DMS153 treated with DMSO at 0.1 percent for 48 hours (cell line): ENCODE results near the gene ZBTB32.

ENCODE experiments used
- DNase-seq: peaks from one replicate; lab custom pipeline; 2025; ENCODE audit not compliant: unreplicated experiment; lab: John Stamatoyannopoulos, UW

Gene ZBTB32

DNA sequence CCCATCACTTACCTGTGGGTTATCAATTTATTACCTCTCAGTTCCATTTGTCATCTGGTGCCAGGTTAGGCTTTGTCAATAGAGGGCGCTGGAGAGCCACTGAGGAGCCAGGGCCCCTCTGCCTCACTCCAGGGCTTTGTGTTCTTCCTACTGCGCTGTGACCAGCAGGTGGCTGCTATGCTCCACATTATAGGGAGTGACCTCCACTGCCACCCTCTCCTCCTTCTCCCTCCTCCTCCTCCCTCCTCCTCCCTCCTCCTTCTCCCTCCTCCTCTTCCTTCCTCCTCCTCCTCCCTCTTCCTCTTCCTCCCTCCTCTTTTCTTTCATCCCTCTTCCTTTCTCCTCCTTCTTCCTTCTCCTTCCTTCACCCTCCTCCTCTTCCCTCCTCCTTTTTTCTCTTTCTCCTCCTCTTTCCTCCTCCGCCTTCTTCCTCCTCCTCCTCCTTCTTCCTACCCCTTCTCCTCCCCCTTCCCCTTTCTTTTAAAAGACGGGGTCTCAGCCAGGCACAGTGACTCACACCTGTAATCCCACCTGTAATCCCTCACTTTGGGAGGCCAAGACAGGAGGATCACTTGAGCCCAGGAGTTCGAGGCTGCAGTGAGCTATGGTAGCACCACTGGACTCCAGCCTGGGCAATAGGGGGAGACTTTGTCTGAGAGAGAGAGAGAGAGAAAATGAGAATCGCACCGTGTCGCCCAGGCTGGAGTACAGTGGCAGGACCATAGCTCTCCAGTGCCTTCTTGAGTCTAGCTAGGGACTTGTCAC lies 10.3 kb upstream of the ZBTB32 start:
- DNase-seq: peak; percentile 84

DNA sequence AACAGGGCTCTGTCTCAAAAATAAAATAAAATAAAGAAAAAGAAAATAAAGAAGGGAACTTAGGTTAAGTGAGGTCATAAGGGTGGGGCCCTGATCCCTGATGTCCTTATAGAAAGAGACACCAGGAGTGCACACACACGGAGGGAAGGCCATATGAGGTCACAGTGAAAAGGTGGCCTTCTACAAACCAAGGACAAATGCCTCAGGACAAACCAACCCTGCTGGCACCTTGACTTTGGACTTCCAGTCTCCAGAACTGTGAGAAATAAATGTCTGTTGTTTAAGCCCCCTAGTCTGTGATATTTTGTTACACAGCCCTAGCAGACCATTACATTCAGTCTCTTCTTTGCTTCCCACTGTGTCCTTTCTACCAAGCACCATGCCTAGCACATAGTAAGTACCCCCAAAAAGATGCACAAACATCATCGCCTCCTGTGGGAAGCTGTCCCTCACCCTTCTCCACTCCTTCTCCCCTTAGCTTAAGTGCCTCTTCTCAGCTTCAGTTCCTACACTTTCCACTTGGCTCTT lies 8.4 kb upstream of the ZBTB32 start:
- DNase-seq: no peak

DNA sequence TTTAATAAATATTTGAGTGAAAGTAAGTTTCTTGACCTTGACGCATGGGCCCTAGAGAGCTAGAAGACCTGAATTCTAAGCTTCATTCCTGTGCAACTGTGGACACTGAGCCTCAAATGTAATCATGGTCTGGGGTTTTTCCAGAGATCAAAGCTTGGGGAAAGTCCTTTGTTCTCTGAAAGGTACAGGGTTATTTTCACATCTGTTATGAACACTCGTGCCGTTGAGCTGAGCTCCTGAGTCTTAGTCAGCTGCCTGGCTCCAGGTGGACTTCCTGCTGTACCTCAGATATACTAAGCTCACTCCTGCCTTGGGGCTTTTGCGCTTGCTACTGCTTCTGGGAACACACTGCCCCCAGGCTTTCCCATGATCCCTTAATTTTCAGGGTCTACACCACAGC lies 7.5 kb upstream of the ZBTB32 start:
- no peak for DNase-seq

DNA sequence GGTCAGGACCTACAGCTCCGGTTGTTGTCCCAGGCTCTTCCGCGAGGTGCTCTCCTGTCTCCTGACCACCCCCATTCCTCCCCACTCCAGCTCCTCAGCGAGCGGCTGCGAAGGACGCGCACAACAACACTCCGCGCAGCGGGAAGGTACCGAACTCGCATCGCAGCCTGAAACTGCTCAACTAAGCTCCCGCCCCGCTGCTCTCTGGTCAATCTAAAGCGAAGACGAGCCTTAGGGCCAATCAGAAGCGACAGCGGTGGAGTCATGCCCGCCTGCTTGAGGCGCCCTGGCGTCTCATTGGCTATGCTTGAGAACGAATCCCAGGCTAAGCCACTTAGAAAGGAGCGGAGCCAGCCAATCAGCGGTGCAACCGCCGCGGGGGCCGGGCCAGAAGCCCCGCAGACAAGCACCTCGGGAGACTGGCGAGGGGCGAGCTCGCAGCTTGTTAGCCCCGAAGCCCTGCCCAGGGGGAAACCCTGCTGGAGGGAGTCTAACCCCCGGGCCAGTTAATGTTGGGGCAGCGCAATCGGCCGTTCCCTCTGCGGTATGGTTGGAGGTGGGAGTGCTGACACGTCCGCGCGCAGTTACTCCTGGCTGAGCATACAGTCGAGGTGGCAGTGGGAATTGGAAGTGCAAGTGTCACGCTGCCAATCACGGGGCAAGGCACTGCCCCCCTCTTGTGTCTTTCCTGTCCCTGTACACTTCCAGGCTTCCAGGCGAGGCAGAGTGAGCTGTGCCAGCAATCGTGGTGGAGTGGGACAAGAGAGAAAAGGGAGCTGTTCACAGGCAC lies 1.9 kb upstream of the ZBTB32 start:
- DNase-seq: peak; percentile 90

DNA sequence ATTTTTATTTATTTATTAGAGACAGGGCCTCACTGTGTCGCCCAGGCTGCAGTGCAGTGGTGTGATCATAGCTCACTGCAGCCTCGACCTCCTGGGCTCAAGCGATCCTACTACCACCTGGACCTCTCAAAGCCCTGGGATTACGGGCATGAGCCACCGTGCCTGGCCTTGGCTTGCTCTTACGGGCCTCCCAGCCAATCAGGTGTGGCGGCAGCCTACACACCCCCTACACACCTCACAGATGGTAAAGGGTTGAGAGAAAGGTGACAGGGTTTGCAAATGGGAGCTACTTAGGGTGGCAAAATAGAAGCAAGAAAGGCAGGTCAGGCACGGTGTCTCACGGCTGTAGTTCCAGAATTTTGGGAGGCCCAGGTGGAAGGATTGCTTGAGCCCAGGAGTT lies 1.0 kb upstream of the ZBTB32 start:
- no peak for DNase-seq

DNA sequence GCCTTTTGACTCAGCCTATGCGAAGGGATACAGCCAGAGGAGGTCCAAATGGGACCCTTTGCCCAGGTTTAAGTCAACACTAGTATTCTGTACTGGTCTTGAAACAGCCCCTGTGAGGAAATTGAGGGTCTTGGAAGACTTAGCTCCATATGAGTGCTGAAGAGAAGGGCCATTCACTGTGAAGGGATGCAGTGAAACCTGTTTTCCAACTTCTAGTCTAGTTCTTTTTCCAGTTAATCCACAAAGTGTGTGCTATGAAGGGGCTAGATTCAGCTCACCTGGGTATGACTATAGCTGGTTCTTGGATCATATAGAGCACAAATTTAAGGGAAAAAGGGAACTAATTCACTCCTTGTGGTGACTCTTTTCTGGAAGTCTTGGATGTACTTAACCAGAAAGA lies 4.0 kb downstream of the ZBTB32 start:
- DNase-seq: no peak

DNA sequence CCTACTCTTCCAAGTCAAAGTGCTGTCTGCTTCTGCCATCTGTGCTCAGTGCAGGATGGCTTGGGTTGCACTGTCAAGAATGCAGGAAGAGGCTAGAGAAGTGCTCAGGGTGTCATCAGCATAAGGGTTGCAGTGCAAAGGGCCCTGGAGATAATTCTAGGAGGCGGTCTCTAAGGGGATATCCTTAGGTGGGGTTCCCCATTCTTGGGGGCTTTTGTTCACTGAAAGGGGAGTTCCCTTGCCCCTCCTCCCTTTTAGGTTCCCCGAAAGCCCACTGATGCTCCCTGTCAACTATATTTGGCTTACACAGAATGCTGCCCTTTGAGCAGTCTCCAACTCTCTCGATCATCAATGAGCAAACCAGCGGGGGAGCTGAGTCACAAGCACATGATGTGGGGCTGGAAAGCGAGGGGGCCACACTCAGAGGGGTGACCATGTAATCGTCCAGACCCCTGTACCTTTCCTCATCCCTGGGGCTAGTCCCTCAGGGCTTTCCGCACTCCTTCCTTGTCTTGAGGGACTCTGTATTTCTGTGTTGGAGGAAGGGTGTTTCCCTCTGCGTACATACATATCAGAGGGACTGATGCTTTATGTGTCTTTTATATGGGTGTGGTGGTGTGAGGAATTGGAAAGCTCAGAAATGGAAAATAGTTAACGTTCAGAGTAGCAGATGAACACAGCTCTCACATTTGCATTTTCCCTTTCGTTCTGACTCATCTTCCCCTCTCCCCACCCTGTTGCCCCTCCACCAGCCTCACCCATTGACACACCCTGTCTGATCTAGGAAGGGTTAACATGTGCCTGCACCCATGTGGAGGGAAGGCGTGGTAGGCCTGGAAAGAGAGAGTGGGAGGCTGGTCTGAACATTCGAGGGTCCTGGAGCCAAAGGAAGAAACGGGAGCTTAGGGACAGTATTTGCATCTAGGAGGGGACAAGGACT lies 6.7 kb downstream of the ZBTB32 start:
- DNase-seq: no peak

DNA sequence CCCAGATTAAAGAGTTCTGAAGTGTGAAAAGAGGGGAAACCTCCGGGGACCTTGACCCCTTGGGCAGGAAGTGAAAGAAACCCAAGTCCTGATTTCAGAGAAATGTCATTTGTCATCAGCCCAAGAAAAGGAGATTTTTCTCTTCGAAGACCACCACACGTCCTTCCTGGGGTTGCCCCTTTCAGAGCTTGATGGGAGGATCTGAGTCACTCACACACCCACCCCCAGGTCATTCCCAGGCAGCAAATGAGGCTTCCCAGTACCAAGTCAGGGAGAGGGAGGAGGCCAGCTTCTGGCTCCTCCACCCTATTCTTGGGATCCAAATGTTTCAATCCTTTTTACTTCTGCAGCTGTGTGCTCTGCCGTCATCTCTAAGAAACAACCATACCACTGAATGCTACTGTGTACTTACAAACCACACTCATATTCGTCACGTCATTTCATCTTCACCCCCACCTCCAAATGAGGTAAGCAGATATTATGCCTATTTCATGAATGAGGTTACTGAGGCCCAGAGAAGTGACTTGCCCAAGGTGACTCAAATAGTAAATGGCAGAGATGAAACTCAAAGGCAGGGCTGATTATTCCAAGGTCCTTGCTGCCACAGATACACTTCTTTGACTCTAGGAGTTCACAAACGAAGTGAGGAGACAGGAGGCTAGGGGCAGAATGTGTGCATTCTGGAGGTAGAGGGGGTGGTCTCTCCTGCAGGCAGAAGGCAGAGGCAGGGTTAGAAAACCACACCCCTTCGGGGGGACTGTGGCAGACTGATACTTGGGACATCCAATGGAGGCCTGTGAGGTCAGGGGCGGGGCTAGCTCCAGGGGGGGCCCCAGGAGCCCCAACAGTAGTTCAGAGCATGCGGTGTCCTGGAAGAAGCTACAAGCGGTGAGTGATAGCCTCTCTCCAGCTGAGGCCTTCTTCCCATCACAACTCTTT lies 8.5 kb downstream of the ZBTB32 start:
- DNase-seq: no peak

DNA sequence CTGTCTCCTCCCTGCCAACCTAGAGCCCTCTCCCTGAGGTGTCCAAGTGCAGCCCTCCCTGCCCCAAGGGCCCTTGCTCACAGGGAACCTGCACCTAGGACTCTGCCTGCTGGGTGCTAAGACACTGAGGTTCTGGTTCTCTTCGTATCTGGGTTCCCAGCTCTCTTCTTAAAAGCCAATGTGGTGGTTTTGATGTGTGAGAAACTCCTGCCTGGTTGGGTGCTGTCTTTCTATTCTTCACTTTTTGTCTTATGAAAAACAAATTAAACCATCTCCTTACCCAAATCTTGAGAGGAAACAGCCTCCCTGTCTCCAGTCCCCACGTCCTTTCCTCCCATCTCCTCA lies 9.1 kb downstream of the ZBTB32 start:
- DNase-seq: no peak

DNA sequence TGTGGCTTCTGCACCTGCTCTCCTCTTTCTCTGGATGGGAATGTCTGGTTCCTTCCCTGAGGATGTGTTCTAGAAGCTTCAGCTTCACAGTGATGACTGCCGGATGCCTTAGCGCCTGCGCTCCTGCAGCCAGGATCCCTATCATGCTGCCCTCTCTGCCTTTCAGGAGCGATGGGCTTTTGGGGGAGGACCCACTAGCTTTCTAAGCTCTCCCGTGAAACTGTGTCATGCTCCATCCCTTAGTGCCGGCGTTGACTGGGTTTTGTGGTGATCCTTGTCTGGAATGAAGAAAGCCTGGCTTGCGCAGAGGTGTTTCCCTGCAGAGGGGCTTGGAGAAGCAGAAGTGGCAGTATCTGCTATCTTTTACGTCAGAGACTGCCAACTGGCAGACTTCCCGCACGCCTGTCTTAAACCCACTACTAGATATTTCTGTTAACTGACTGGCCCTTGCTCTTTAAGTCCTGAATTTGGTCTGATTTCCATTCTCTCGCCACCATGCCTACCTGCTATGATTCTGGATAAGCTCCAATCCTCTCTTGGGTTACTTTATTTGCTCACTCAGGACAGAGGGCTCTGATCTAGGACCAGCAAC lies 9.6 kb downstream of the ZBTB32 start:
- no peak for DNase-seq

DNA sequence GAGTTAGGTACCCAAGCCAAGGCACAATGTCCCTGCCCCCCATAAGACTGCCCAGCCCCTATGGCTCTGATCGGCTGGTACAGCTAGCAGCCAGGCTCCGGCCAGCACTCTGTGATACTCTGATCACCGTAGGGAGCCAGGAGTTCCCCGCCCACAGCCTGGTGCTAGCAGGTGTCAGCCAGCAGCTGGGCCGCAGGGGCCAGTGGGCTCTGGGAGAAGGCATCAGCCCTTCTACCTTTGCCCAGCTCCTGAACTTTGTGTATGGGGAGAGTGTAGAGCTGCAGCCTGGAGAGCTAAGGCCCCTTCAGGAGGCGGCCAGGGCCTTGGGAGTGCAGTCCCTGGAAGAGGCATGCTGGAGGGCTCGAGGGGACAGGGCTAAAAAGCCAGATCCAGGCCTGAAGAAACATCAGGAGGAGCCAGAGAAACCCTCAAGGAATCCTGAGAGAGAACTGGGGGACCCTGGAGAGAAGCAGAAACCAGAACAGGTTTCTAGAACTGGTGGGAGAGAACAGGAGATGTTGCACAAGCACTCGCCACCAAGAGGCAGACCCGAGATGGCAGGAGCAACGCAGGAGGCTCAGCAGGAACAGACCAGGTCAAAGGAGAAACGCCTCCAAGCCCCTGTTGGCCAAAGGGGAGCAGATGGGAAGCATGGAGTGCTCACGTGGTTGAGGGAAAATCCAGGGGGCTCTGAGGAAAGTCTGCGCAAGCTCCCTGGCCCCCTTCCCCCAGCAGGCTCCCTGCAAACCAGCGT lies 10.4 kb downstream of the ZBTB32 start:
- DNase-seq: no peak

DNA sequence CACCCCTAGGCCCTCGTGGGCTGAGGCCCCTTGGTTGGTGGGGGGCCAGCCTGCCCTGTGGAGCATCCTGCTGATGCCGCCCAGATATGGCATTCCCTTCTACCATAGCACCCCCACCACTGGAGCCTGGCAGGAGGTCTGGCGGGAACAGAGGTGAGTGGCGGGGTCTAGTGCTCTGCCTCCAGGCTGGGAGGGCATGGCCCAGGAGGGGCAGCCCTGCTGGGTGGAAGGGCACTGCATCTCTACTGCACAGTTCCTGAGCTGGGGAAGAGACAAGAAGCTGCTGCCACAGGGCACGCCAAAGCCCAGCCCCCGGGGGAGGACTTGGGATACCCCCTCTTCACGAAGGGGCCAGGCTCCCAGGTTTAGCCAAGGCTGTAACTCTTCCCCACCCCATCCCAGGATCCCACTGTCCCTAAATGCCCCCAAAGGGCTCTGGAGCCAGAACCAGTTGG lies 11.0 kb downstream of the ZBTB32 start:
- no peak for DNase-seq

DNA sequence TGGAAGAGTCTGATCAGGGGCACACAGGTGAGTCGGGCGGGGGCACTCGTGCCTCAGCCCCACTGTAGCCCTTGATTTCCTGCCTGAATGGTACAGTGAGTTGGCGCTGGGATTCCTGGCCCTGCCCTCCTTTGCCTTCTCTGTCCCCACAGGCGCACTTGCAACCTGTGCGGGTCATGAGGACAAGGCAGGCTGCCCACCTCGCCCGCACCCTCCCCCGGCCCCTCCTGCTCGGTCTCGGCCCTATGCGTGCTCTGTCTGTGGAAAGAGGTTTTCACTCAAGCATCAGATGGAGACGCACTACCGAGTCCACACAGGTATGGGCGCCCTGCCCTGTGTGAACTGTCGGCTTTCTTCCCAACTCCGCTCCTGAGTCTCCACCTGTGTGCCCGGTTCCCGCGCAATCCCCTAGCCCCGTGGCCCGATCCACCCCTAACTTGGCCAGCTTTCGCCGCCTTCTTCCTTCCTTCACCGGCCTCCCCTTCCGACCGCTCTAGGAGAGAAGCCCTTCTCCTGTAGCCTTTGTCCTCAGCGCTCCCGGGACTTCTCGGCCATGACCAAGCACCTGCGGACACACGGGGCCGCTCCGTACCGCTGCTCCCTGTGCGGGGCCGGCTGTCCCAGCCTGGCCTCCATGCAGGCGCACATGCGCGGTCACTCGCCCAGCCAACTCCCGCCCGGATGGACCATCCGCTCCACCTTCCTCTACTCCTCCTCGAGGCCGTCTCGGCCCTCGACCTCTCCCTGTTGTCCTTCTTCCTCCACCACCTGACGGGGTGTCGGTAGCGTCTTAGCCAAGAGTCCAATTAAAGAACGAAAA lies 11.8 kb downstream of the ZBTB32 start:
- DNase-seq: no peak

DNA sequence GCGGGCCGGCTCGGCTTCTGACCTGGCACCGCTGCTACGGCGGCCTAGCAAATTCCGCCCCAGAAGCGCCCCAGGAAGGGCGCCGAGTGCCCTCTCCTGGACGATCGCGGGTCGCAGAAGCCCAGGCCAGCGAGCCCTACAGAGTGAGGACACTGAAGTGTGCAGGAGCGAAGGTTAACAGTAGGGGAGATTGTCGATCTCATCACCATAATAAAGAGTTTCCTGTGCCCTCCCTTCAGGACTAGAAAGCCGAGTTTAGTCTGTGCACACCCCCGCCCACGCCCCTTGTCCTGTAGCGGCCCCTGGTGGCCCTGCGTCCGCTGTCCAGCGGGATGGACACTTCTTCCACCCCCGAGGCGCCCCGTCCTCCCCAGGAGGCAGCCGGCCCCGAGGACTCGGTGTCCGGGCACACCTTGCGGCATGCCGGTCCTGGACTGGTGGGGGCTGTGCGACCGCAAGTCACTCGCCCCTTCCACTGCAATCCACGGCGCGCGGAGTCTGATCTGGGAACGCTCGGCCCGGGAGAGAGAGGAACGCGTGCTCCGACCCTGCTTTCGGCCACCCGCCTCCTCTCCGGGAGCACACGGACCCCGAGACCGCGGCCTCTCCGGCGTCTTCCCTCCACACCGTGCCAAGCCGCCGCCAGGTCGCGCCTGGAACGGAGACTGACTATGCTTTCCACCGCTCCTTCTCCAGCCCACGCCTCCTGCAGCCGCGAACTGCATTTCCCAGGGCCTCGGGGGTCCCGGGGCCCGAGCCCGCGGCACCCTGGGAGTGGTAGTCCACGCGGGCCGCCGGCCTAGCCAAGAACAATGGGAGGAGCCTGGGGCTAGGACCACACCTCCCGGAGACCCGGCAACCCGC lies 12.7 kb downstream of the ZBTB32 start:
- DNase-seq: peak; percentile 71

DNA sequence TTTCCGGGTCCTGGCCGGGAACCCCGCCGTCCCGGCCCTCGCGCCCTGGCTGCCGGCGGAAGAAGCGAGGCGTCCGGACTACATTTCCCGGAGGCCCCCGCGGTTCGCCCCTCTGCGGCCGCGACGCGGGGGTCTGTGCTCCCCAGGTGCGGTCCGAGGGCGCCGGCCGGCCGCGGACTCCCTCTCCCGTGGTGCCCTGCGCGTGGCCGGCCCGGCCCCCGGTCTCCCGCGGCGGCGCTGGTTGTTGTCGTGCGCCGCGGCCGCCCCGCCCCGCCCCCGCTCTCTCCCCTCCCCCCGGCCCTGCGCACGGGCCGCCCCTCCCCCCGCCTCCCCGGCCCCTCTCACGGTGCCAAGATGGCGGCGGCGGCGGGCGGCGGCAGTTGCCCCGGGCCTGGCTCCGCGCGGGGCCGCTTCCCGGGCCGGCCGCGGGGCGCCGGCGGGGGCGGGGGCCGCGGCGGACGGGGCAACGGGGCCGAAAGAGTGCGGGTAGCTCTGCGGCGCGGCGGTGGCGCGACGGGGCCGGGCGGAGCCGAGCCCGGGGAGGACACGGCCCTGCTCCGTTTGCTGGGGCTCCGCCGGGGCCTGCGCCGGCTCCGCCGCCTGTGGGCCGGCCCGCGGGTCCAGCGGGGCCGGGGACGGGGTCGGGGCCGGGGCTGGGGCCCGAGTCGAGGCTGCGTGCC lies 13.4 kb downstream of the ZBTB32 start, which contains the start of gene KMT2B:
Gene KMT2B, plus strand, starts transcription at position 339 of the 680 bp plus-strand sequence. Its CDS starts 16 bp downstream, at position 355.
- DNase-seq: peak; percentile 90

DNA sequence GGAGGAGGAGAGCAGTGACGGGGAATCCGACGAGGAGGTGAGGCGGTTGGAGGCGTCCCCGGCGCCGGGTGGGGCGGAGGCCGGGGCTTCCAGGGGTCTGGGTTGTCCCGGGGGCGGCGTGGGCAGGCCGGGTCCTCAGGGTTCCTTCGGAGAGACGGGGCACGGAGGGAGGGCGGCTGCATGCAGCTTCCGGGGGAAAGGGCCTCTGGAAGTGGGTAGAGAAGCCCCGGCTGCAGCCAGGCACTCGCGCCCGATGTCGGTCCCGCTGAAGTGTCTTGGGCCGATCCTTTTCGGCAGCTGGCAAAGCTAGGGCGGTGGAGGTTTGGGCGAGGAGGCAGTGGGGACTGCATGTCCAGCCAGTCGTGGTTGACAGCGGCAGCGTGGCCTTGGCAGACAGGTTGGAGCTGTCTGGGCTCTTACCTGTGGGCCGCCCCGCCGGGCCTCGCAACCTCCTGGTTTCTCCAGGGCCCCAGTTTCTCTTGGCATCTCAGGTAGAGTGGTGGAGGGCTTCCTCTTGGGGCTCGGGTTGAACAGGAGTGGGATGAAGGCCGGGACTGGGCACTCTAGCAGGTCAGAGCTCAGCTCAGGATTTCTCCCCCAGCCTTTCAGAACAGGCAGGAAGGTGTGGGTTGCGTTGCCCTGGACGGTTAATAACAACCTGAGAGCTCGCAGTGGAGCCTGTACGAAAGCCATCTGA lies 14.1 kb downstream of the ZBTB32 start:
- DNase-seq: no peak
